Osteoblast (primary cell): Measurements from ENCODE around the gene NINL. TPM values are rescaled to one million over a fixed set of nuclear protein-coding genes. Genes with fewer than 3 reads are reported as not detected.
A peak's percentile ranks its signal among the peaks of the same experiment; 100 is the strongest.

Source experiments
- DNase-seq: peaks from one replicate; pipeline ENCODE4 v3.0.0; 2011; ENCODE audit warnings: low spot score, mixed read lengths; ENCODE audit not compliant: insufficient read length; ENCODE audit errors: missing footprints
- H2AFZ ChIP-seq: 2 replicates; pipeline ENCODE4 v1.6.0; 2011; ENCODE audit warnings: mild to moderate bottlenecking, low read length
- H3K27ac ChIP-seq: 2 replicates; pipeline ENCODE4 v1.5.1; 2011; ENCODE audit warnings: mild to moderate bottlenecking, low read depth, low read length, moderate library complexity
- H3K27me3 ChIP-seq: 2 replicates; pipeline ENCODE4 v1.6.0; 2012; ENCODE audit warnings: mild to moderate bottlenecking, control low read depth, inconsistent platforms, low read length, moderate library complexity; ENCODE audit not compliant: insufficient read depth
- H3K36me3 ChIP-seq: 2 replicates; pipeline ENCODE4 v1.5.1; 2011; ENCODE audit warnings: mild to moderate bottlenecking, low read length, control low read depth, moderate library complexity; ENCODE audit not compliant: insufficient read depth
- H3K4me1 ChIP-seq: 2 replicates; pipeline ENCODE4 v1.5.1; 2011; ENCODE audit warnings: mild to moderate bottlenecking, low read length, control low read depth, moderate library complexity; ENCODE audit not compliant: insufficient read depth
- H3K4me2 ChIP-seq: 2 replicates; pipeline ENCODE4 v1.6.0; 2011; ENCODE audit warnings: mild to moderate bottlenecking, low read length; ENCODE audit not compliant: insufficient read depth
- H3K4me3 ChIP-seq: fragments of 200-600 bp; sonication (generic); 3 replicates; pipeline ENCODE4 v1.5.1; 2012; ENCODE audit warnings: mild to moderate bottlenecking, low read length, inconsistent platforms; ENCODE audit not compliant: insufficient read depth
- H3K79me2 ChIP-seq: 2 replicates; pipeline ENCODE4 v1.6.0; 2012; ENCODE audit warnings: mild to moderate bottlenecking, low read length, control low read depth, inconsistent platforms; ENCODE audit not compliant: insufficient read depth
- H3K9me3 ChIP-seq: 2 replicates; pipeline ENCODE4 v1.5.1; 2011; ENCODE audit warnings: low read depth, low read length, control low read depth
- H4K20me1 ChIP-seq: 2 replicates; pipeline ENCODE4 v1.6.0; 2012; ENCODE audit warnings: mild to moderate bottlenecking, low read length, control low read depth; ENCODE audit not compliant: insufficient read depth
- CTCF ChIP-seq: IDR thresholded peaks from 2 replicates; pipeline ENCODE4 v1.5.1; 2011; ENCODE audit warnings: mild to moderate bottlenecking, low read depth, low read length, moderate library complexity; ENCODE audit errors: extremely low read depth
- total RNA-seq: library from RNA; depleted of rRNA; stranded (reverse); fragments of >200 nt; gene quantifications from 2 replicates; pipeline ENCODE4 v1.2.3, GENCODE V29; 2012

NINL gene
- total RNA-seq, 1 donor, result 14.8 TPM

DNA sequence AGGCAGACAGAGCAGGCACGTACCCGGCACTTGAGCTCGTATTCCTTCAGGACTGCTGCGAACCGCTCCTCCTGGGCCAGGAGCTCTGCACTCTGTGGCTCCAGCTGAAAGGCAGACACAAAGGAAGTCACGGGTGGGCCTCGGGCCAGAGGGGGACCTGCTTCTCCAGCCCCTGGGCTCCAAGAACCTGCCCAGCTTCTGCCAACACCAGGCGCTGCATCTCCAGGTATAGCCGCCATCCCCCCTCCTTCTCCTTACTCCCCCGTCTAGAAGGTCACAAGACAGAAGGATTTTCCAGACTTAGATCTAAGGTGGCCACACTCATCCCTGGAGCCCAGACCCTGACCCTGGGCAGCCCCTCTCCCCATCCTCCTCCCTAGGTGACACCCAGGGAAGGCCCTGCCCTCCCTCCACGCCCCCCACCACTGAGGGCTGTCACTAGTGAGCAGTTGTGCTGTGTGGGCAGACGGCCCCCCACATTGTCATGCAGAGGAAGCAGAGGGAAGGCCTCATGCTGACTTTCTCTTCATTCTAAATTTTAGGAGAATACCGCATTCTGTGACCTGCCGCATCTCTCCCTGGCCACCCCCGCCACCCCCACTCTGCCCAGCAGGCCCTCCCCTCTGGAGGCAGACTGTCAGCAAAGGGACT, 96.0 kb downstream of the NINL start:
- Histone ChIP-seq H3K79me2 (no peaks in the 10 kb centered on the region), H3K27ac (no peak overlapping the region), H3K4me3 (no peak overlapping the region), H3K4me1 (no peaks in the 10 kb centered on the region), H2AFZ (no peak overlapping the region), H4K20me1 (no peaks in the 10 kb centered on the region), H3K4me2 (no peak overlapping the region), H3K27me3 (no peaks in the 10 kb centered on the region), H3K36me3 (peaks cover 13% of the 10 kb centered on the region), H3K9me3 (no peaks in the 10 kb centered on the region)
- TF ChIP-seq CTCF, result no peak
- DNase-seq, result peak; percentile 52

DNA sequence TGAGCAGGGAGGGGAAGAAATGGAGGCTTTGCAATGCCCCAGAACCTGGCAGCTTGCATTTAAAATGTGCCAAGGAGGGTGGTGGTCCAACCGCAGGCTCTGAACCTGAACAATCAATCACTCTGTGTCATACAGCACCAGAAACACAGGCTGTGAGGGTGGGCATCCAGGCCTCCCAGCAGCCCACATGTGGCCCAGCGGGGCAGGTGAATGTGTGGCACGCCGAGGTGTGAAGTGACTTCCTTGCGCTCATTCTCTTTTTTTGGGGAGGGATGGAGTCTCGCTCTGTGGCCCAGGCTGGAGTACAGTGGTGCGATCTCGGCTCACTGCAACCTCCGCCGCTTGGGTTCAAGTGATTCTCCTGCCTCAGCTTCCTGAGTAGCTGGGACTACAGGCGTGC, 97.4 kb downstream of the NINL start:
- TF ChIP-seq CTCF, result no peak
- peaks cover 13% of the 10 kb centered on the region for H3K36me3 ChIP-seq
- H3K27ac ChIP-seq, result no peak overlapping the region
- H3K4me1 ChIP-seq, result no peaks in the 10 kb centered on the region
- H3K9me3 ChIP-seq, result no peaks in the 10 kb centered on the region
- H3K4me3 ChIP-seq, result no peak overlapping the region
- no peak overlapping the region for H2AFZ ChIP-seq
- no peaks in the 10 kb centered on the region for H3K27me3 ChIP-seq
- H4K20me1 ChIP-seq, result no peaks in the 10 kb centered on the region
- no peak overlapping the region for H3K4me2 ChIP-seq
- H3K79me2 ChIP-seq, result no peaks in the 10 kb centered on the region
- no peak for DNase-seq

- H4K20me1 ChIP-seq, result no peaks in the 10 kb centered on the region
- H3K4me2 ChIP-seq, result no peak overlapping the region
- peaks cover 13% of the 10 kb centered on the region for H3K36me3 ChIP-seq
- no peak for TF ChIP-seq CTCF
- H3K4me1 ChIP-seq, result no peaks in the 10 kb centered on the region
- DNase-seq, result peak; percentile 57
- H3K27ac ChIP-seq, result no peak overlapping the region
- H3K79me2 ChIP-seq, result no peaks in the 10 kb centered on the region
- H3K27me3 ChIP-seq, result no peaks in the 10 kb centered on the region
- no peaks in the 10 kb centered on the region for H3K9me3 ChIP-seq
- no peak overlapping the region for H3K4me3 ChIP-seq
- no peak overlapping the region for H2AFZ ChIP-seq
These were observed 98.0 kb downstream of the NINL start for GRCh38 chr20:25487306-25487705.

GRCh38 chr20:25486377-25486776, 99.0 kb downstream of the NINL start:
- no peak overlapping the region for H3K4me3 ChIP-seq
- no peak overlapping the region for H3K4me2 ChIP-seq
- no peaks in the 10 kb centered on the region for H4K20me1 ChIP-seq
- H2AFZ ChIP-seq, result no peak overlapping the region
- peaks cover 15% of the 10 kb centered on the region for H3K36me3 ChIP-seq
- no peaks in the 10 kb centered on the region for H3K4me1 ChIP-seq
- peak; percentile 67 for DNase-seq
- TF ChIP-seq CTCF, result no peak
- H3K27me3 ChIP-seq, result no peaks in the 10 kb centered on the region
- no peaks in the 10 kb centered on the region for H3K79me2 ChIP-seq
- H3K9me3 ChIP-seq, result no peaks in the 10 kb centered on the region
- no peak overlapping the region for H3K27ac ChIP-seq
